Stomach (tissue), 9 donors: ENCODE results near the gene SIRPB2. TPM values are rescaled to one million over a fixed set of nuclear protein-coding genes. Genes with fewer than 3 reads are reported as not detected.

Experiments used
- DNase-seq, 2 donors: peaks; one replicate each; pipeline versions ENCODE4 v3.0.0 to v3.0.0-alpha.2; 2013 to 2019
- H3K27ac ChIP-seq, 5 donors: fragments of 200-600 bp in 4 of 5; sonication (generic) in 4 of 5; one replicate each; pipeline ENCODE4 v1.5.1; 2013 to 2019; ENCODE audit warnings: mild to moderate bottlenecking in 1 of 5, moderate library complexity in 1 of 5
- H3K27me3 ChIP-seq, 3 donors: fragments of 200-600 bp; sonication (generic); one replicate each; pipeline ENCODE4 v1.5.1; 2017 to 2019; ENCODE audit warnings: mixed run types in 1 of 3
- H3K36me3 ChIP-seq, 4 donors: fragments of 200-600 bp; sonication (generic); 1 replicate in 3 of 4; 2 replicates in 1 of 4; pipeline ENCODE4 v1.5.1; 2016 to 2019
- H3K4me1 ChIP-seq, 4 donors: fragments of 200-600 bp; sonication (generic); one replicate each; pipeline ENCODE4 v1.5.1; 2016 to 2019
- H3K4me3 ChIP-seq, 4 donors: fragments of 200-600 bp; sonication (generic) in 3 of 4; one replicate each; pipeline ENCODE4 v1.5.1; 2016 to 2019; ENCODE audit warnings: mild to moderate bottlenecking in 1 of 4
- H3K9me3 ChIP-seq, 4 donors: fragments of 200-600 bp; sonication (generic); one replicate each; pipeline ENCODE4 v1.5.1; 2016 to 2019
- CTCF ChIP-seq, 7 experiments: fragments of 450-650 bp in 4 of 7; fragments of 200-600 bp in 3 of 7; sonication (generic) in 3 of 7; IDR thresholded peaks; one replicate each; pipeline ENCODE4 v1.5.1; 2016 to 2019; ENCODE audit warnings: antibody characterized with exemption in 7 of 7, control low read depth in 2 of 7, mild to moderate bottlenecking in 1 of 7
- EP300 ChIP-seq: sonication (generic); formaldehyde crosslinking; IDR thresholded peaks from one replicate; pipeline ENCODE4 v1.6.1; 2017; ENCODE audit warnings: antibody characterized with exemption
- POLR2A ChIP-seq, 4 donors: fragments of 450-650 bp; IDR thresholded peaks; one replicate each; pipeline ENCODE4 v1.6.1; 2016; ENCODE audit warnings: antibody characterized with exemption in 4 of 4, control low read depth in 2 of 4, mild to moderate bottlenecking in 1 of 4, moderate library complexity in 1 of 4
- POLR2AphosphoS5 ChIP-seq, 3 donors: sonication (generic); formaldehyde crosslinking; IDR thresholded peaks; one replicate each; pipeline ENCODE4 v1.6.1; 2016; ENCODE audit warnings: antibody characterized with exemption in 3 of 3
- WGBS, 5 donors: extraction: QIAGEN DNeasy Blood & Tissue Kit in 3 of 5; methylation state at CpG; one replicate each; pipeline versions ENCODE4 v1.1.5 to v1.1.7; 2013 to 2018; 5-methylcytosine and 5-hydroxymethylcytosine counted together
- intact Hi-C: fragments of 100-400 bp; cut with DNase I; formaldehyde crosslinking; loops from one replicate; pipeline ENCODE4 v1.15.1; 2023; ENCODE audit warnings: low total_unique reads
- polyA plus RNA-seq, 3 donors: library from polyadenylated mRNA; stranded (reverse); fragments of 200-250 nt; gene quantifications; one replicate each; pipeline ENCODE4 v1.2.3, GENCODE V29; 2013
- total RNA-seq, 5 donors: library from RNA; depleted of rRNA; stranded (reverse); fragments of >200 nt; gene quantifications; one replicate each; pipeline versions ENCODE4 v1.1.0 to v1.2.3, GENCODE V29; 2014 to 2016
- donor health status: healthy with polysubstance abuse.
- donor health status: Bipolar disorder and iron deficiency.
- donor health status: healthy.

SIRPB2 gene
- total and polyA plus RNA-seq, 8 donors, result 0.43 to 7.6 (median 2.4) TPM

DNA sequence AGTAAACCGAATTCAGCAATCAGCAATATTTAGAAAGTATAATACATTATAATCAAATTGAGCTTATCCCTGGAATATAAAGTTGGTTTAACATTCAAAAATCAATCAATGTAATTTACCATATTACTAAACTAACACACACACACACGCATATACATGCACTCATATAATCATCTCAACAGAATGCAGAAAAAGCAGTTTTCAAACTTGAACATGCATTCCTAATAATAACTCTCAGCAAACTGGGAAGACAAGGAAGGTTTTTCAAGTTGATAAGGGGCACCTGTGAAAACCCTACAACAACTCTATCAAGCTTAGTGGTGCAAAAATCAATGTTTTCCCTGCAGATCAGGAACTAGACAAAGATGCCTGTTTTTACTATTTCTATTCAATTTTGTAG lies 4.7 kb downstream of the SIRPB2 start:
- H3K27ac ChIP-seq, result no peak overlapping the region
- peaks cover 0 to 16% (median 0%) of the 10 kb centered on the region in 3 donors for H3K27me3 ChIP-seq
- DNase-seq, result no peak
- no peaks in the 10 kb centered on the region for H3K4me1 ChIP-seq
- TF ChIP-seq POLR2AphosphoS5 (IDR thresholded peaks at IDR 0.05) (no peak), CTCF (IDR thresholded peaks at IDR 0.05) (no peak), EP300 (no peak), POLR2A (IDR thresholded peaks at IDR 0.05) (no peak)
- 38 to 71% (median 56%) methylated on average over 2 of the region's 2 CpGs for WGBS, 5 donors
- H3K4me3 ChIP-seq, result no peak overlapping the region
- intact Hi-C loops, result no loop called here
- no peaks in the 10 kb centered on the region for H3K9me3 ChIP-seq
- no peaks in the 10 kb centered on the region for H3K36me3 ChIP-seq

- intact Hi-C loops, result no loop called here
- peaks cover 0 to 16% (median 0%) of the 10 kb centered on the region in 3 donors for H3K27me3 ChIP-seq
- H3K4me1 ChIP-seq, result no peaks in the 10 kb centered on the region
- TF ChIP-seq POLR2A (IDR thresholded peaks at IDR 0.05), result no peak
- no peak for TF ChIP-seq POLR2AphosphoS5 (IDR thresholded peaks at IDR 0.05)
- no peak for TF ChIP-seq CTCF (IDR thresholded peaks at IDR 0.05)
- TF ChIP-seq EP300, result no peak
- H3K9me3 ChIP-seq, result no peaks in the 10 kb centered on the region
- 38 to 51% (median 41%) methylated on average over 5 of the region's 5 CpGs for WGBS, 5 donors
- no peak overlapping the region for H3K4me3 ChIP-seq
- no peak overlapping the region for H3K27ac ChIP-seq
- no peaks in the 10 kb centered on the region for H3K36me3 ChIP-seq
- no peak for DNase-seq
Measured at GRCh38 chr20:1484438-1485116, 6.6 kb downstream of the SIRPB2 start.

DNA sequence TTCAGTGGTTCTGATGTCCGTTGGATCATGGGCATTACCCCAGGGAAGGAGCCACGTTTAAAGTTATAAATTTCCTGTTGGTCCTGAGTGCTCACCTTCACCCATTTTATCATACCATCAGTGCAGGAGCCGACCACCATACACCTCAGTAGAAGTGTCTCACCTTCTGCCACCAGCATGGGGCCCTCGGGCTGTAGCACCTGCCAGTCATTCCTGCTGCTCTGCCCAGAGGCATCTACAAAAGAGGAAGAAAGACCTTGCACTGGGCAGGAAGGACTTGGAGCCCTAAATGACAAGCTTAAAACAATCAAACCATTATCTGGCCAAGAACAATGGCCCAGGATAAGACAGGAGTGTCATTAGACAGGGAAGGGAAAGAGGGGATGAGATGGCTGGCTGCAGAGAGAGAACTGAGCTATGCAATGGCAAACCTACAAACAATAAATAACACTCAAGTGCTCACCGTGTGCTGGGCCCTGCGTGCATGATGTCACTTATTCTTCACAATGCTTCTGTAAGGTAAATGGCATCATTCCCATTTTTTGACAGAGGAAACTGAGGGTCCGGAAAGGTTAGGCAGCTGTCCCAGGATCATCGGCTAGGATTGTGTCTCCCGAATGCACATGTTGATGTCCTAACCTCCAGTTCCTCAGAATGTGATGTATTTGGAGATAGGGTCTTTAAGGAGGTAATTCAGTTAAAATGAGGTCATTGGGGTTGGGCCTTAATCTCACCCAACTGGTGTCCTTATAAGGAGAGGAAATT lies 11.2 kb downstream of the SIRPB2 start:
- intact Hi-C loops, result no loop called here
- TF ChIP-seq CTCF (IDR thresholded peaks at IDR 0.05) (no peak), POLR2A (IDR thresholded peaks at IDR 0.05) (no peak), POLR2AphosphoS5 (IDR thresholded peaks at IDR 0.05) (no peak), EP300 (no peak)
- Histone ChIP-seq H3K27me3 (peaks cover 0 to 16% (median 0%) of the 10 kb centered on the region in 3 donors), H3K4me3 (no peak overlapping the region), H3K36me3 (peaks cover 0 to 6% (median 0%) of the 10 kb centered on the region in 4 donors), H3K9me3 (no peaks in the 10 kb centered on the region), H3K27ac (no peak overlapping the region), H3K4me1 (no peaks in the 10 kb centered on the region)
- no peak for DNase-seq
- WGBS, 5 donors, result 71 to 87% (median 80%) methylated on average over 9 of the region's 9 CpGs

- DNase-seq, result no peak
- intact Hi-C loops, result no loop called here
- WGBS, 5 donors, result 73 to 82% (median 79%) methylated on average over 4 of the region's 4 CpGs
- Histone ChIP-seq H3K9me3 (no peaks in the 10 kb centered on the region), H3K4me1 (peaks cover 0 to under 1% (median 0%) of the 10 kb centered on the region in 4 donors), H3K27me3 (peaks cover 0 to 11% (median 0%) of the 10 kb centered on the region in 3 donors), H3K4me3 (no peak overlapping the region), H3K27ac (no peak overlapping the region), H3K36me3 (peaks cover 0 to 6% (median 0%) of the 10 kb centered on the region in 4 donors)
- no peak for TF ChIP-seq POLR2AphosphoS5 (IDR thresholded peaks at IDR 0.05)
- TF ChIP-seq EP300, result no peak
- TF ChIP-seq CTCF (IDR thresholded peaks at IDR 0.05), result no peak
- TF ChIP-seq POLR2A (IDR thresholded peaks at IDR 0.05), result no peak
Measured at GRCh38 chr20:1478566-1478965, 12.7 kb downstream of the SIRPB2 start.
